HepG2 (cell line): ENCODE results near the gene EFNA3. TPM values are rescaled to one million over a fixed set of nuclear protein-coding genes. Genes with fewer than 3 reads are reported as not detected.
A peak's percentile ranks its signal among the peaks of the same experiment; 100 is the strongest.

Source experiments
- ASH2L ChIP-seq: fragments of 300-600, 200-600 bp; sonication (generic); IDR thresholded peaks from 2 replicates; pipeline ENCODE4 v1.7.0; 2017; ENCODE audit warnings: low read depth, mild to moderate bottlenecking, moderate library complexity, mixed read lengths, low read length; ENCODE audit not compliant: insufficient read length
- CCAR2 ChIP-seq: fragments of 200-400 bp; formaldehyde crosslinking; optimal IDR thresholded peaks from 2 replicates; pipeline ENCODE3; 2018; ENCODE audit warnings: low read depth, mild to moderate bottlenecking, low read length, moderate library complexity
- GABPB1 ChIP-seq: IDR thresholded peaks from 2 replicates; pipeline ENCODE4 v1.6.1; 2016; ENCODE audit warnings: mild to moderate bottlenecking, missing genetic modification reagents, moderate library complexity, missing compliant biosample characterization
- HNF4G ChIP-seq, 2 experiments: sonication (generic) in 1 of 2; formaldehyde crosslinking in 1 of 2; IDR thresholded peaks; 2 replicates each; pipeline versions ENCODE4 v1.4.0 to v1.6.1; 2011 to 2020; ENCODE audit warnings: borderline replicate concordance in 2 of 2, low read depth in 2 of 2, mild to moderate bottlenecking in 2 of 2, low read length in 1 of 2, missing genetic modification reagents in 1 of 2, moderate library complexity in 1 of 2
- HNRNPH1 ChIP-seq: fragments of 200-400 bp; formaldehyde crosslinking; optimal IDR thresholded peaks from 2 replicates; pipeline ENCODE3; 2017; ENCODE audit warnings: mild to moderate bottlenecking, low read depth, low read length
- HOXA7 ChIP-seq: sonication (generic); formaldehyde crosslinking; IDR thresholded peaks from 2 replicates; pipeline ENCODE4 v1.8.1; 2022; ENCODE audit warnings: mild to moderate bottlenecking, missing genetic modification reagents, moderate library complexity
- IKZF1 ChIP-seq: fragments of 450-650 bp; IDR thresholded peaks from 2 replicates; pipeline ENCODE4 v1.7.1; 2016
- KLF12 ChIP-seq: sonication (generic); formaldehyde crosslinking; IDR thresholded peaks from 2 replicates; pipeline ENCODE4 v1.4.0; 2020; ENCODE audit warnings: missing genetic modification reagents, borderline replicate concordance
- MLXIP ChIP-seq: sonication (generic); formaldehyde crosslinking; IDR thresholded peaks from 2 replicates; pipeline ENCODE4 v1.9.0; 2021; ENCODE audit warnings: missing genetic modification reagents, borderline replicate concordance
- PAF1 ChIP-seq: IDR thresholded peaks from 2 replicates; pipeline ENCODE4 v1.6.1; 2016; ENCODE audit warnings: missing genetic modification reagents, missing compliant biosample characterization
- PPARG ChIP-seq: conservative IDR thresholded peaks from 2 replicates; pipeline ENCODE4 v1.6.1; 2016; ENCODE audit warnings: missing biosample characterization, missing genetic modification reagents
- TEAD3 ChIP-seq: optimal IDR thresholded peaks from 2 replicates; pipeline ENCODE3; 2016; ENCODE audit warnings: borderline replicate concordance
- ZC3H13 ChIP-seq: sonication (generic); formaldehyde crosslinking; IDR thresholded peaks from 2 replicates; pipeline ENCODE4 v1.8.1; 2023; ENCODE audit warnings: mild to moderate bottlenecking, missing genetic modification reagents, moderate library complexity
- ZFYVE20 ChIP-seq: sonication (generic); formaldehyde crosslinking; IDR thresholded peaks from 2 replicates; pipeline ENCODE4 v1.8.0; 2023; ENCODE audit warnings: low read depth, mild to moderate bottlenecking, moderate library complexity, missing genetic modification reagents, borderline replicate concordance
- ZNF546 ChIP-seq: sonication (generic); formaldehyde crosslinking; conservative IDR thresholded peaks from 2 replicates; pipeline ENCODE4 v1.8.1; 2023; ENCODE audit warnings: mild to moderate bottlenecking, missing genetic modification reagents
- ZNF569 ChIP-seq: sonication (generic); formaldehyde crosslinking; IDR thresholded peaks from 2 replicates; pipeline ENCODE4 v1.5.0; 2020; ENCODE audit warnings: mild to moderate bottlenecking, missing genetic modification reagents, moderate library complexity, borderline replicate concordance
- ZNF629 ChIP-seq: sonication (generic); formaldehyde crosslinking; conservative IDR thresholded peaks from 2 replicates; pipeline ENCODE4 v1.5.0; 2020; ENCODE audit warnings: missing genetic modification reagents
- ZNF747 ChIP-seq: sonication (generic); formaldehyde crosslinking; IDR thresholded peaks from 2 replicates; pipeline ENCODE4 v1.8.1; 2023; ENCODE audit warnings: missing genetic modification reagents, mild to moderate bottlenecking, borderline replicate concordance
- polyA plus RNA-seq, 8 experiments: library from polyadenylated mRNA; depleted of rRNA in 3 of 8; stranded (reverse) in 7 of 8; unstranded in 1 of 8; fragments of >200 nt; fragmentation: Illumina TruSeq in 4 of 8; extraction: Trizol in 4 of 8; gene quantifications; 2 replicates each; pipeline versions ENCODE4 v1.2.1 to v1.2.3, GENCODE V29; 2011 to 2016; ENCODE audit warnings: low read depth in 4 of 8, missing spikeins in 1 of 8, mixed read lengths in 1 of 8; ENCODE audit not compliant: insufficient read depth in 1 of 8
- total RNA-seq, 5 experiments: library from RNA; depleted of rRNA; stranded (reverse); fragments of >200 nt; fragmentation: Illumina TruSeq; extraction: Trizol; gene quantifications; 2 replicates each; pipeline ENCODE4 v1.2.3, GENCODE V29; 2016; ENCODE audit warnings: low read depth in 1 of 5
- TF ChIP-seq, protein P1 (sequence below), 2 experiments: sonication (generic) in 1 of 2; formaldehyde crosslinking in 1 of 2; IDR thresholded peaks; 2 replicates each; pipeline versions ENCODE4 v1.6.1 to v1.9.0; 2014 to 2022; ENCODE audit warnings: antibody characterized with exemption in 1 of 2, borderline replicate concordance in 1 of 2, inconsistent platforms in 1 of 2, low read depth in 1 of 2, missing genetic modification reagents in 1 of 2

Gene EFNA3
- total and polyA plus RNA-seq, 2 of the 13 experiments (the other 11 are each of a cell fraction or from before 2014, with no cell fraction given): 1.0 to 5.7 TPM

DNA sequence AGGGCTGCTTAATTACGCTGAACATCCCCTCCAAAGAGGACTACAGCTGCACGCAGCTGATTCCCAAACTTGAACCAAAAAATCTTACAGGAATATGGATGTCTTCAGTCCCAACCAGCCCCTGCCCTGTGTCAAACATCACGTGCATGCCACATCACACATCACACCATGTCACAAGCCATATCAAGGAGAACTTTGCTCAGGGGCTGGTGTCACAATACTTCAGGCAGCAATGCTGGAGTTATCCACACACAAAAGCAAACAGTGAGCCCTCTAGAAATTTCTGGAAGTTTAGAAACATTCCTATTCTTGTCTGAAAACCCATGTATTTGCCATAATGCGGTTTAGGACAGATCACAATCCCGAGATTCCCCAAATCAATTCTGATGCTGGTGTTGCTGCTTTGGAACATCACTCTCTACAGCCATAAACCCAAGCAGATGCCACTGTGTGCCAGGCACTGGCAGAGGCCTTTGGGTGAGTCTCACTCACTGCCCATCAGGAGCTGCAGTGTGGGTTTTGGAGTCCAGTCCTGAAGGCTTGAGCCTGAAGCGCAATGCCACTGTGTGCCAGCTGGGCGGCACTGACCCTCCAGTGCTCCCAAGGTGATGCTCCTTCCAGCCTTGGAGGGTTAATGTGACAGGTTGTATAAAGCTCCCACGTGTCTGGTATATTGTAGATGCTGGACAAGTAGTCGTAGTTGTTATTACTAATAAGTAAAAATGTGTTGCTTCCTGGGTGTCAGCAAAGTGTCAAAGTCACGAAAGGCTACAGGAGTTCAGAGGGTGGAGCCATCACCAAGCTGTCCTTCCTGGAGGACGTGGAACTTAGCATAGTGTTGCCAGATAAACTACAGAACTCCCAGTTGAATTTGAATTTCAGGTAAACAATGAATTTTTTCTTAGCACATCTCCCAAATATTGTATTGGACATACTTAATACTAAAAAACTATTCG lies 28.9 kb downstream of the EFNA3 start (continued):
- TF ChIP-seq KLF12 (no peak), GABPB1 (CRISPR knock-in tag) (peak; percentile 15; the same call in 1 of the 2 replicates), HNRNPH1 (no peak), ZC3H13 (no peak), ZFYVE20 (CRISPR knock-in tag) (no peak), ZNF546 (no peak; the same call in 1 of the 2 replicates), HOXA7 (CRISPR knock-in tag) (no peak), ZNF747 (CRISPR knock-in tag) (no peak), TEAD3 (peak; percentile 73), MLXIP (CRISPR knock-in tag) (0 out of 2 replicates have a peak, but pooled peaks have one; percentile 19), HNF4G (IDR thresholded peaks at IDR 0.05; ENCODE audit: borderline replicate concordance, low read depth, low read length) (peak; percentile 78), HNF4G (CRISPR knock-in tag; IDR thresholded peaks at IDR 0.05; ENCODE audit: borderline replicate concordance, low read depth) (peak; percentile 48; the same call in 1 of the 2 replicates), ASH2L (peak; percentile 35), CCAR2 (no peak), PAF1 (CRISPR knock-in tag) (no peak), IKZF1 (no peak), ZNF629 (CRISPR knock-in tag) (no peak), PPARG (CRISPR knock-in tag) (no peak), ZNF569 (no peak)
- TF ChIP-seq, protein P1, sequence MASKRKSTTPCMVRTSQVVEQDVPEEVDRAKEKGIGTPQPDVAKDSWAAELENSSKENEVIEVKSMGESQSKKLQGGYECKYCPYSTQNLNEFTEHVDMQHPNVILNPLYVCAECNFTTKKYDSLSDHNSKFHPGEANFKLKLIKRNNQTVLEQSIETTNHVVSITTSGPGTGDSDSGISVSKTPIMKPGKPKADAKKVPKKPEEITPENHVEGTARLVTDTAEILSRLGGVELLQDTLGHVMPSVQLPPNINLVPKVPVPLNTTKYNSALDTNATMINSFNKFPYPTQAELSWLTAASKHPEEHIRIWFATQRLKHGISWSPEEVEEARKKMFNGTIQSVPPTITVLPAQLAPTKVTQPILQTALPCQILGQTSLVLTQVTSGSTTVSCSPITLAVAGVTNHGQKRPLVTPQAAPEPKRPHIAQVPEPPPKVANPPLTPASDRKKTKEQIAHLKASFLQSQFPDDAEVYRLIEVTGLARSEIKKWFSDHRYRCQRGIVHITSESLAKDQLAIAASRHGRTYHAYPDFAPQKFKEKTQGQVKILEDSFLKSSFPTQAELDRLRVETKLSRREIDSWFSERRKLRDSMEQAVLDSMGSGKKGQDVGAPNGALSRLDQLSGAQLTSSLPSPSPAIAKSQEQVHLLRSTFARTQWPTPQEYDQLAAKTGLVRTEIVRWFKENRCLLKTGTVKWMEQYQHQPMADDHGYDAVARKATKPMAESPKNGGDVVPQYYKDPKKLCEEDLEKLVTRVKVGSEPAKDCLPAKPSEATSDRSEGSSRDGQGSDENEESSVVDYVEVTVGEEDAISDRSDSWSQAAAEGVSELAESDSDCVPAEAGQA (IDR thresholded peaks at IDR 0.05; ENCODE audit: low read depth): no peak
- TF ChIP-seq, protein P1 (CRISPR knock-in tag; IDR thresholded peaks at IDR 0.05; ENCODE audit: borderline replicate concordance): no peak
